NT2/D1 (cell line): ENCODE data around the gene TNP2.

ENCODE experiments used
- DNase-seq: peaks from one replicate; pipeline ENCODE4 v3.0.0-alpha.2; 2011; ENCODE audit warnings: low read depth, low spot score
- H3K27me3 ChIP-seq: 2 replicates; pipeline ENCODE4 v1.6.0; 2011; ENCODE audit warnings: mild to moderate bottlenecking; ENCODE audit not compliant: insufficient read length, insufficient read depth
- H3K36me3 ChIP-seq: 2 replicates; pipeline ENCODE4 v1.6.1; 2011; ENCODE audit warnings: mild to moderate bottlenecking, low read length, mixed read lengths; ENCODE audit not compliant: insufficient read depth, insufficient read length
- H3K4me1 ChIP-seq: 2 replicates; pipeline ENCODE4 v1.5.1; 2011; ENCODE audit not compliant: insufficient read depth, insufficient read length
- H3K4me3 ChIP-seq: 2 replicates; pipeline ENCODE4 v1.5.1; 2011; ENCODE audit warnings: low read depth; ENCODE audit not compliant: insufficient read length
- H3K9ac ChIP-seq: 2 replicates; pipeline ENCODE4 v1.6.0; 2011; ENCODE audit warnings: low read depth; ENCODE audit not compliant: insufficient read length
- H3K9me3 ChIP-seq: 2 replicates; pipeline ENCODE4 v1.5.1; 2011; ENCODE audit warnings: mild to moderate bottlenecking, low read length; ENCODE audit not compliant: insufficient read depth
- SUZ12 ChIP-seq: IDR thresholded peaks from 2 replicates; pipeline ENCODE4 v1.6.1; 2011; ENCODE audit not compliant: insufficient read length, insufficient read depth; ENCODE audit errors: extremely low read depth
- YY1 ChIP-seq: IDR thresholded peaks from 2 replicates; pipeline ENCODE4 v1.6.1; 2011; ENCODE audit not compliant: insufficient read length, insufficient read depth
- ZNF274 ChIP-seq: IDR thresholded peaks from 2 replicates; pipeline ENCODE4 v1.6.1; 2011; ENCODE audit warnings: mild to moderate bottlenecking, low read depth, low read length

The TNP2 gene

GRCh38 chr16:11236461-11237254 is 32.5 kb downstream of the TNP2 start:
- DNase-seq = no peak
- H3K27me3 ChIP-seq = no peaks in the 10 kb centered on the region
- H3K36me3 ChIP-seq = no peaks in the 10 kb centered on the region
- H3K9me3 ChIP-seq = no peaks in the 10 kb centered on the region
- no peak overlapping the region for H3K4me3 ChIP-seq
- H3K4me1 ChIP-seq = peaks cover 11% of the 10 kb centered on the region
- no peak for TF ChIP-seq ZNF274
- TF ChIP-seq SUZ12 = no peak
- no peak for TF ChIP-seq YY1
- no peak overlapping the region for H3K9ac ChIP-seq

GRCh38 chr16:11235703-11235991 is 33.5 kb downstream of the TNP2 start:
- Histone ChIP-seq H3K27me3 (no peaks in the 10 kb centered on the region), H3K9ac (no peak overlapping the region), H3K36me3 (no peaks in the 10 kb centered on the region), H3K4me1 (peaks cover 9% of the 10 kb centered on the region), H3K9me3 (no peaks in the 10 kb centered on the region), H3K4me3 (no peak overlapping the region)
- DNase-seq = no peak
- TF ChIP-seq ZNF274 (no peak), SUZ12 (no peak), YY1 (no peak)

GRCh38 chr16:11234884-11235702 is 34.0 kb downstream of the TNP2 start:
- peaks cover 6% of the 10 kb centered on the region for H3K4me1 ChIP-seq
- no peak for TF ChIP-seq SUZ12
- TF ChIP-seq YY1 = no peak
- no peak for TF ChIP-seq ZNF274
- no peak overlapping the region for H3K4me3 ChIP-seq
- no peaks in the 10 kb centered on the region for H3K36me3 ChIP-seq
- H3K27me3 ChIP-seq = no peaks in the 10 kb centered on the region
- no peaks in the 10 kb centered on the region for H3K9me3 ChIP-seq
- DNase-seq = no peak
- no peak overlapping the region for H3K9ac ChIP-seq

- H3K4me3 ChIP-seq = no peak overlapping the region
- H3K9me3 ChIP-seq = no peaks in the 10 kb centered on the region
- DNase-seq = no peak
- no peaks in the 10 kb centered on the region for H3K36me3 ChIP-seq
- no peak overlapping the region for H3K9ac ChIP-seq
- TF ChIP-seq SUZ12 = no peak
- TF ChIP-seq ZNF274 = no peak
- TF ChIP-seq YY1 = no peak
- peaks cover 6% of the 10 kb centered on the region for H3K4me1 ChIP-seq
- H3K27me3 ChIP-seq = no peaks in the 10 kb centered on the region
These were observed 35.3 kb downstream of the TNP2 start for GRCh38 chr16:11233727-11234376.

- H3K9me3 ChIP-seq = no peaks in the 10 kb centered on the region
- TF ChIP-seq ZNF274 (no peak), YY1 (no peak), SUZ12 (no peak)
- H3K4me1 ChIP-seq = peaks cover 6% of the 10 kb centered on the region
- H3K4me3 ChIP-seq = no peak overlapping the region
- no peak for DNase-seq
- H3K9ac ChIP-seq = no peak overlapping the region
- no peaks in the 10 kb centered on the region for H3K36me3 ChIP-seq
- H3K27me3 ChIP-seq = no peaks in the 10 kb centered on the region
These were observed 36.0 kb downstream of the TNP2 start for GRCh38 chr16:11232852-11233726.

GRCh38 chr16:11232302-11232851 is 36.7 kb downstream of the TNP2 start:
- no peak for DNase-seq
- Histone ChIP-seq H3K9ac (no peak overlapping the region), H3K9me3 (no peaks in the 10 kb centered on the region), H3K27me3 (no peaks in the 10 kb centered on the region), H3K4me1 (peaks cover 6% of the 10 kb centered on the region), H3K4me3 (no peak overlapping the region), H3K36me3 (no peaks in the 10 kb centered on the region)
- TF ChIP-seq YY1 = no peak
- no peak for TF ChIP-seq ZNF274
- TF ChIP-seq SUZ12 = no peak
